Smooth muscle cell (in vitro differentiated cells): Measurements from ENCODE around the gene KANK3. TPM values are rescaled to one million over a fixed set of nuclear protein-coding genes. Genes with fewer than 3 reads are reported as not detected.
"Not testable (repeated sequence)": the region's sequence is repeated elsewhere in the genome, so short reads cannot be mapped to it uniquely, and the experiment has no call there.

Source experiments
- DNase-seq: peaks from one replicate; lab custom pipeline; 2025; ENCODE audit not compliant: unreplicated experiment; lab: John Stamatoyannopoulos, UW
- H2AFZ ChIP-seq: fragments of 200-600 bp; sonication (generic); 2 replicates; pipeline ENCODE4 v1.6.0; 2016; ENCODE audit warnings: antibody characterized with exemption, low read depth, mild to moderate bottlenecking
- H3F3A ChIP-seq: fragments of 200-600 bp; sonication (generic); 2 replicates; pipeline ENCODE4 v1.6.0; 2017; ENCODE audit warnings: antibody characterized with exemption, low read depth
- H3K27ac ChIP-seq: fragments of 200-600 bp; sonication (generic); 2 replicates; pipeline ENCODE4 v1.5.1; 2016; ENCODE audit warnings: low read depth, mild to moderate bottlenecking
- H3K27me3 ChIP-seq: fragments of 200-600 bp; sonication (generic); 2 replicates; pipeline ENCODE4 v1.6.1; 2016; ENCODE audit warnings: low read depth, mild to moderate bottlenecking
- H3K36me3 ChIP-seq: fragments of 200-600 bp; sonication (generic); 2 replicates; pipeline ENCODE4 v1.5.1; 2016; ENCODE audit warnings: low read depth
- H3K4me1 ChIP-seq: fragments of 200-600 bp; sonication (generic); 2 replicates; pipeline ENCODE4 v1.5.1; 2016; ENCODE audit warnings: low read depth
- H3K4me2 ChIP-seq: fragments of 200-600 bp; sonication (generic); 2 replicates; pipeline ENCODE4 v1.6.0; 2016; ENCODE audit warnings: mild to moderate bottlenecking
- H3K4me3 ChIP-seq: fragments of 200-600 bp; sonication (generic); 2 replicates; pipeline ENCODE4 v1.5.1; 2016; ENCODE audit warnings: mild to moderate bottlenecking
- H3K79me2 ChIP-seq: fragments of 200-600 bp; sonication (generic); 2 replicates; pipeline ENCODE4 v1.6.0; 2016; ENCODE audit warnings: low read depth, mild to moderate bottlenecking
- H3K9ac ChIP-seq: fragments of 200-600 bp; sonication (generic); 2 replicates; pipeline ENCODE4 v1.6.0; 2016; ENCODE audit warnings: low read depth
- H3K9me3 ChIP-seq: fragments of 200-600 bp; sonication (generic); replicated peaks from 2 replicates; pipeline ENCODE4 v1.5.1; 2016; ENCODE audit warnings: low read depth
- H4K20me1 ChIP-seq: fragments of 200-600 bp; sonication (generic); 2 replicates; pipeline ENCODE4 v1.6.0; 2016; ENCODE audit warnings: low read depth
- WGBS: methylation state at CpG from one replicate; pipeline ENCODE4 v1.1.7; 2016; ENCODE audit warnings: low lambda C conversion rate; 5-methylcytosine and 5-hydroxymethylcytosine counted together
- polyA plus RNA-seq: library from polyadenylated mRNA; unstranded; fragments of >200 nt; fragmentation: Nextera tagmentation; extraction: Ambion mirVana; gene quantifications from 2 replicates; pipeline ENCODE4 v1.2.1, GENCODE V29; 2016
- total RNA-seq: library from RNA; depleted of rRNA; stranded (reverse); fragments of >200 nt; gene quantifications from 2 replicates; pipeline ENCODE4 v1.2.3, GENCODE V29; 2014
- TF ChIP-seq, protein P1 (sequence below): fragments of 200-600 bp; sonication (generic); IDR thresholded peaks from 2 replicates; pipeline ENCODE4 v1.5.1; 2017; ENCODE audit warnings: borderline replicate concordance, mild to moderate bottlenecking, antibody characterized with exemption; ENCODE audit not compliant: insufficient read depth, poor library complexity, severe bottlenecking

Gene KANK3
- total and polyA plus RNA-seq, 2 experiments from 2014 or later = 0.40 to 1.3 TPM

- TF ChIP-seq, protein P1, sequence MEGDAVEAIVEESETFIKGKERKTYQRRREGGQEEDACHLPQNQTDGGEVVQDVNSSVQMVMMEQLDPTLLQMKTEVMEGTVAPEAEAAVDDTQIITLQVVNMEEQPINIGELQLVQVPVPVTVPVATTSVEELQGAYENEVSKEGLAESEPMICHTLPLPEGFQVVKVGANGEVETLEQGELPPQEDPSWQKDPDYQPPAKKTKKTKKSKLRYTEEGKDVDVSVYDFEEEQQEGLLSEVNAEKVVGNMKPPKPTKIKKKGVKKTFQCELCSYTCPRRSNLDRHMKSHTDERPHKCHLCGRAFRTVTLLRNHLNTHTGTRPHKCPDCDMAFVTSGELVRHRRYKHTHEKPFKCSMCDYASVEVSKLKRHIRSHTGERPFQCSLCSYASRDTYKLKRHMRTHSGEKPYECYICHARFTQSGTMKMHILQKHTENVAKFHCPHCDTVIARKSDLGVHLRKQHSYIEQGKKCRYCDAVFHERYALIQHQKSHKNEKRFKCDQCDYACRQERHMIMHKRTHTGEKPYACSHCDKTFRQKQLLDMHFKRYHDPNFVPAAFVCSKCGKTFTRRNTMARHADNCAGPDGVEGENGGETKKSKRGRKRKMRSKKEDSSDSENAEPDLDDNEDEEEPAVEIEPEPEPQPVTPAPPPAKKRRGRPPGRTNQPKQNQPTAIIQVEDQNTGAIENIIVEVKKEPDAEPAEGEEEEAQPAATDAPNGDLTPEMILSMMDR = no peak
- no peaks in the 10 kb centered on the region for H3K36me3 ChIP-seq
- no peak overlapping the region for H3K9ac ChIP-seq
- H3K79me2 ChIP-seq = no peaks in the 10 kb centered on the region
- no peak for DNase-seq
- H3K27me3 ChIP-seq = no peaks in the 10 kb centered on the region
- H3K4me1 ChIP-seq = peaks cover 14% of the 10 kb centered on the region
- no peaks in the 10 kb centered on the region for H3K9me3 ChIP-seq
- H3K27ac ChIP-seq = no peak overlapping the region
- H2AFZ ChIP-seq = no peak overlapping the region
- WGBS = 80% methylated on average over 4 of the region's 4 CpGs
- no peak overlapping the region for H3K4me2 ChIP-seq
- no peaks in the 10 kb centered on the region for H4K20me1 ChIP-seq
- no peaks in the 10 kb centered on the region for H3F3A ChIP-seq
- H3K4me3 ChIP-seq = no peak overlapping the region
Measured at GRCh38 chr19:8305798-8306197, 37.3 kb downstream of the KANK3 start.

DNA sequence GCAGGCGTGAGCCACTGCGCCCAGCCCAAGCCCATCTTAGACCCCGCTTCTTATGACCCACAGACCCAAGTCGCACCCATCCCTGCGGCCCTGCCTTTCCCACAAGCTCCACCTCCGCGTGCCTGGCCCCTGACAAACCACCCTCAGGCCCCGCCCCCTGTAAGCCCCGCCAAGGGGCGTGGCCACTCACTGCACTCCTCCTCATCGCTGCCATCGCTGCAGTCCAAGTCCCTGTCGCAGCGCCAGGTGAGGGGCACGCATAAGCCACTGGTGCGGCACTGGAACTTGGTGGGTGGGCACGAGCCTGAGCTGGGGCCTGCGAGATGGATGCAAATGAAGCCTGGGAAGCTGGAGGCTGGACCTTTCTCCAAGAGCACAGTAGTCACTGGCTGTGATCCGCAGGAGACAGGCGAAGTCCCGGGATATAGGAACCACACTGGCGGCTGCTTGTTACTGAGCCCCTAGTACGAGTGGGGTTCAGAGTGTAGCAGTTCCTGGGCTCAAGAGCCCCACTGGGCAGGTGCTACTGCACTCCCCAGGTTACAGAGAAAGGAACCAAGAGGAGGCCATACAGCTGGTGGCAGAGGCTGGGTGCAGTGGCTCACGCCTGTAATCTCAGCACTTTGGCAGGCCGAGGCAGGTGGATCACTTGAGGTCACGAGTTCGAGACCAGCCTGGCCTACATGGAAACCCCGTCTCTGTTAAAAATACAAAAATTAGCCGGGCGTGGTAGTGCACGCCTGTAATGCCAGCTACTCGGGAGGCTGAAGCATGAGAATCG lies 38.0 kb downstream of the KANK3 start:
- H3K36me3 ChIP-seq = no peaks in the 10 kb centered on the region
- no peak for DNase-seq
- H2AFZ ChIP-seq = no peak overlapping the region
- H3K27ac ChIP-seq = no peak overlapping the region
- TF ChIP-seq, protein P1 = no peak
- H3K9ac ChIP-seq = no peak overlapping the region
- H3K4me1 ChIP-seq = peaks cover 14% of the 10 kb centered on the region
- H3K27me3 ChIP-seq = no peaks in the 10 kb centered on the region
- H4K20me1 ChIP-seq = no peaks in the 10 kb centered on the region
- no peak overlapping the region for H3K4me2 ChIP-seq
- H3K9me3 ChIP-seq = no peaks in the 10 kb centered on the region
- WGBS = 68% methylated on average over 33 of the region's 33 CpGs
- H3K4me3 ChIP-seq = no peak overlapping the region
- no peaks in the 10 kb centered on the region for H3F3A ChIP-seq
- no peaks in the 10 kb centered on the region for H3K79me2 ChIP-seq

DNA sequence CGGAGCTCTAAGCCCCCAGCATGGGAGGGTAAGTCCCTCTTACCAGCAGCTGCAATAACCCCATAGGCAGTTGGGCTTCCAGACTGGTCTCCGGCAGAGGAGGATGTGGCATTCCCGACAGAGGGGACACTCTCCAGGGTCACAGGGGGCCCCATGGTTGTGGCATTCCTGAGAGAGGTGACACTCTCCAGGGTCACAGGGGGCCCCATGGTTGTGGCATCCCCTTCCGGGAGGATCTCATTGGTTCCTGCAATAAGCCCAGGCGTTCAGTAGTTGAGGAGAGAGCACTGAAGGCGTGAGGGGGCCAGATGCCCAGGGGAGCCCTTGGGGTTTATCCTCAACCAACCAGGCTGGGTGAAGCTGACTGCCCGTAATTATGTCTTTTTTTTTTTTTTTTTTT lies 40.3 kb downstream of the KANK3 start:
- Histone ChIP-seq H3K4me3 (no peak overlapping the region), H3K27me3 (no peaks in the 10 kb centered on the region), H3K9me3 (no peaks in the 10 kb centered on the region), H3K36me3 (no peaks in the 10 kb centered on the region), H3K27ac (no peak overlapping the region), H3K9ac (no peak overlapping the region), H2AFZ (no peak overlapping the region), H3K79me2 (no peaks in the 10 kb centered on the region), H3K4me2 (no peak overlapping the region), H3F3A (no peaks in the 10 kb centered on the region), H4K20me1 (no peaks in the 10 kb centered on the region), H3K4me1 (peaks cover 7% of the 10 kb centered on the region)
- WGBS = 94% methylated on average over 7 of the region's 7 CpGs
- TF ChIP-seq, protein P1 = no peak
- DNase-seq = no peak

GRCh38 chr19:8302357-8302691 lies 40.7 kb downstream of the KANK3 start:
- H3K4me1 ChIP-seq = peaks cover 3% of the 10 kb centered on the region
- H3K9ac ChIP-seq = no peak overlapping the region
- H3K36me3 ChIP-seq = no peaks in the 10 kb centered on the region
- no peaks in the 10 kb centered on the region for H3F3A ChIP-seq
- TF ChIP-seq, protein P1 = no peak
- H3K27ac ChIP-seq = no peak overlapping the region
- no peaks in the 10 kb centered on the region for H4K20me1 ChIP-seq
- no peaks in the 10 kb centered on the region for H3K79me2 ChIP-seq
- H3K27me3 ChIP-seq = no peaks in the 10 kb centered on the region
- DNase-seq = no peak
- H2AFZ ChIP-seq = no peak overlapping the region
- no peak overlapping the region for H3K4me2 ChIP-seq
- no peak overlapping the region for H3K4me3 ChIP-seq
- WGBS = 92% methylated on average over 9 of the region's 11 CpGs
- no peaks in the 10 kb centered on the region for H3K9me3 ChIP-seq

- H4K20me1 ChIP-seq, H2AFZ ChIP-seq, H3K9ac ChIP-seq: not testable (repeated sequence)
Measured at GRCh38 chr19:8291337-8291736, 51.7 kb downstream of the KANK3 start.

GRCh38 chr19:8276508-8276907 lies 66.6 kb downstream of the KANK3 start:
- H3K4me3 ChIP-seq, H3K9me3 ChIP-seq, H3K4me2 ChIP-seq, H4K20me1 ChIP-seq, H3F3A ChIP-seq, H3K79me2 ChIP-seq, H3K27me3 ChIP-seq, H3K36me3 ChIP-seq, H3K27ac ChIP-seq, H3K4me1 ChIP-seq, H3K9ac ChIP-seq, H2AFZ ChIP-seq, DNase-seq: not testable (repeated sequence)
- WGBS = no CpG with 5 or more reads among the region's 9 CpGs

More at GRCh38 chr19:8291337-8291736, 51.7 kb downstream of the KANK3 start:
- DNase-seq, H3F3A ChIP-seq, H3K27me3 ChIP-seq, H3K36me3 ChIP-seq, H3K9me3 ChIP-seq, H3K27ac ChIP-seq, H3K4me1 ChIP-seq, H3K4me3 ChIP-seq, H3K4me2 ChIP-seq, H3K79me2 ChIP-seq: not testable (repeated sequence)
- WGBS = no CpG with 5 or more reads among the region's 9 CpGs
